Right kidney (tissue), 1 donor: ENCODE results near the gene EVI5.
"Not testable (repeated sequence)": the region's sequence is repeated elsewhere in the genome, so short reads cannot be mapped to it uniquely, and the experiment has no call there.

Experiments
- DNase-seq: peaks from one replicate; pipeline ENCODE4 v3.0.0-alpha.2; 2016

EVI5 gene

GRCh38 chr1:92690212-92690906 is 94.5 kb downstream of the EVI5 start:
- no peak for DNase-seq

DNA sequence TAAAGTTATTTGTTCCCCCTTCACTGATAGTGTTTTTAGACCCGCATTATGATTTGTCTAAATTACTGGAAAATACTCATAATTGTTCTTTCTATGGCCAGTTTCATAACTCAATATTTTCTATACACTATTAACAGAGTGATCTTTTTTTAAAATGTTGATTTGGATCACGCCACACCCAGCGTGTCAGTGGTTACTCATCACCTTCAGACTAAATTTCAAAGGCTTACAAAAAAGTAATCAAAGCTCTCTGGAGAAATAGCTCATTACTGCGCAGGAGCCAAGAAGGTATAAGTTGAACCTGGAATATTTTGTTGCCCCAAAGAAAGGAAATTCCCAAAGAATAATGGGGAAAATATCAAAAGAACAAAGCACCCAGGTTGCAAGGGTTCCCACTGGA is 104.9 kb downstream of the EVI5 start:
- DNase-seq = no peak

GRCh38 chr1:92663775-92664174 is 121.1 kb downstream of the EVI5 start:
- no peak for DNase-seq

DNA sequence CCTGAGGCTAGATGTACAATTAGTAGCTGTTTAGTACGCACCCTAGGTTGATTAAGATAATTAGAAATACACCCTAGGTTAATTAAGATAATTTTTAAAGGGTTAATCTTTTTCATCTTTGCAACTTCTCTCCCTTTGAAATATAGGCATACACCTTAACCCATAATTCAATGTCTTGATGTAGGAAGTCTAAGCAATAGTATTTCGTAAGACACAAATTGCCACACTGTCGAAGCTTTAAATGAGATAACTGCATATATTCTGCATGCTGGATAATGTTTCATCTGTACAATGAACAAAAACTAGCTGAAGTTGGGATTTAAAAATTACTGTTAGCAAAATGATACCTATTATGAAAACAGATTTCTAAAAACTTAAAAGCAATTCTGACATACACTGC is 122.9 kb downstream of the EVI5 start:
- no peak for DNase-seq

DNA sequence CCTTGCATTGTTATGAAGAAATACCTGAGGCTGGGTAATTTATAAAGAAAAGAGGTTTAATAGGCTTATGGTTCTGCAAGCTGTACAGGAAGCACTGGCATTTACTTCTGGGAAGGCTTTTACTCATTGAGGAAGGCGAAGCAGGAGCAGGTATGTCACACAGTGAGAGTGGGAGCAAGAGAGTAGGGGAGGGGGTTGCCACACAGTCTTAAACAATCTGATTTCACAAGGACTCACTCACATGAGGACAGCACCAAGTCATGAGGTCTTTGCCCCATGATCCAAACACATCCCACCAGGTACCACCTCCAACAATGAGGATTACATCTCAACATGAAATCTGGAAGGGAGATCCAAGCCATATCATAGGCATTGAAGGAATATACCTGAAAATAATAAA is 127.2 kb downstream of the EVI5 start:
- no peak for DNase-seq

DNA sequence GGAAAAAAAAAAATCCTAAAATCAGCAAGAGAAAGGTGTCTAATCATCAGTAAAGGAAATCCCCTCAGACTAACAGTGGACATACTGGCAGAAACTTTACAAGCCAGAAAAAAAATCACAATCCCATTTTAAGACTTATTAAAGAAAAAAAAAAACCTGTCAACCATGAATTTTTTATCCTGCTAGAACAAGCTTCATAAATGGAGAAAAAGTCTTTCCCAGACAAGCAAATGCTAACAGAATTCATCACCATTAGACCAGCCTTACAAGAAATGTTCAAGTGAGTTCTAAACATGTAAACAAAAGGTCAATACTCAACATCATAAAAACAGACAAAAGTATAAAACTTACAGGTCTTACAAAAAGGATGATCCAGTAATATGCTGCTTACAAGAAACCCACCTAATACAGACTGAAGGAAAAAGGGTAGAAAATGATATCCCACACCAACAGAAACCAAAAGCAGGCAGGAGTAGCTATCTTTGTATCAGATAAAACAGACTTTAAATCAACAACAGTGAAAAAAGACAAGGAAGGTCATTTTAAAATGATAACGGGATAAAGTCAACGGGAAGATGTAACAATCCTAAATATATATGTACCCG is 129.6 kb downstream of the EVI5 start:
- no peak for DNase-seq

DNA sequence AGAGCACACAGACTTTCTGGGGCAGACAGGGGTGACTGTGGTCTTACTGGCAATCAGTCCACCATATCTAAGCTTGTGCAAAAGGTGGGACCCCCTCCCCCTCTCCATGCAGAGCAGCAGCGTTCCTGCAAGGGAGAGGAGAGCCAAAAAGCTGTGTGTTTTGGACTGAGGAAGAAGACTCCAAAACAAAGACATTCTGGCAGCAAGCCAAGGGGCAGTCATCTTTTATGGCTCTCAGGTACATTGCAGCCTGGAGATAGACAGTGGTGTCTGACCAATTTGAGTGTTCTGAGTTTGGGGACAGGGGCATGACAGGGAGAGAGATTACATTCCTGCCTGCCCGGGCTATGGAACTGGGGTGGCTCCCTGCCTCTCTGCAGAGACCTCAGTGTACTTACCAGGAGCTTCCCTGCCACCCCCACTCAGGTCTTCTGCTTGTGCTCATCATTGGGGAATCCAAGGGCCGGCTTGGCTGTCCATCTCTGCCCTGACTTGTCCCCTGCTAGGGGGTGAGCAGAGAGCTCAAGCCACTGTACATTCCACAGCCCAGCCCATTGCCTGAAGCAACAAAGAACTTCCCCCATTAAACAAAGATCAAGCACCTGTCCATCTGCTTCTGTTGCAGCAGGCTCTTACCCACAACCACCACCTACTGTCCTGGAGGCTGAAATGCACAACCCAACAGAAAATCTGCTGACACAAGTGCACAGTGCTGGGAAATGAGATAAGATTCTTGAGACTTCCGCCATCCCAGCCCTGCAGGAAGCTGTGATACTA is 131.1 kb downstream of the EVI5 start:
- DNase-seq = no peak

- not testable (repeated sequence) for DNase-seq
These were observed 144.2 kb downstream of the EVI5 start for GRCh38 chr1:92640686-92641085.

DNA sequence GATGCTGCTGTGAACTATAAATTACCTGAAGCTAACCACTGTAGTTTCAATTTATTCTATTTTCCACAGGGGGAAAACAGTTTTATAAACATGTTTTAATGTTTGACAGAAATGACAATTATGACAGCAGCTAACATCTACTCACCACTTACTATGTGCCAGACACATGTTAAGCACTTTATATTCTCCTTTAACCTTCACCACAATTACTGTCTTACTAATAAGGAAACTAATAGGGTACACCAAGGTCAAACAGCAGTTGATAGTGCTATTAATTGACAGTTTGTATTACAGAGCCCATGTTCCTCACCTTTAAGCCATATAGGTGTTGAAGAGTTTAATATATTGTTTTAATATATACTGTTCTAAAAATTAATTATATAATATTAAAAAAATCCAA is 146.4 kb downstream of the EVI5 start:
- DNase-seq = no peak

- DNase-seq = not testable (repeated sequence)
These were observed 149.7 kb downstream of the EVI5 start for GRCh38 chr1:92635203-92635602.

DNA sequence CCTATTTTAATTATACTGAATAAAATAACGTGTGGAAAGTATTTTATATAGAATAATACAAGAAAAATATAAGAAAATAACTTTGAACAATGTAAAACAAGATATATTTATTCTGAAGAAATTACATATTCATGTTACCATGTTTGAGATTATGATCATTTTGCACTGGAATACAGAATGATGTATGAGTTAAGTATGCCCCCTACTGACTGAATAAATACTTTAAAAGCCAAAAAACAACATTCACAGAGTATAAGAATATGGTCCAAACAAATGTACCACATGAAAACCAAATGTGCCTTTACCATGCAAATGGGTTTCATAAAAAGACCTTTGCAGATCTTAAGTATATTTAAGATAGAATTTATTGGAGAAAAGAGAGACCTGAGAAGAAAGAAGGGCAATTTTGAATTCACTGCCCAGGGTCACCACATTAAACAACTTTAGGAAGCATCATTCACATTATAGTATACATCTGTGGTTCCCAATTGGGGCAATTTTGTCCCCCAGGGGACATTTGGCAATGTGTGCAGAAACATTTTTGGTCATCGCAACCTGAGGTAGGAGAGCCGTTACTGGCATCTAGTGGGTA is 161.6 kb downstream of the EVI5 start:
- no peak for DNase-seq

- DNase-seq = no peak
These were observed 165.3 kb downstream of the EVI5 start for GRCh38 chr1:92619466-92620189.

DNA sequence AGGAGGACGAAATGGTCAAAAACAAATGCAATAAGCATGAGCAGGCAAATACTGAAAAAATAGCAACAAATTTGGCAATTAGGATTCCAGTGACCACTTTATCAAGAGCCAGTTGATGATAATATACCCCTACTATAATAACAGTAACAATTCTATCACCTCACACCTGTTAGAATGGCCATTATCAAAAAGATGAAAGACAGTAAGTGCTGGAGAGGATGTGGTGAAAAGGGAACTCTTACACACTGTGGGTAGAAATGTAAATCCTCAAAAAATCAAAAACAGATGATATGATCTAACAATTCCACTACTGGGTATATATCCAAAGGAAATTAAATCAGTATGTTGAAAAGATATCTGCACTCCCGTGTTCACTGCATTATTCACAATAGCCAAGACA is 183.9 kb downstream of the EVI5 start:
- DNase-seq = no peak

DNA sequence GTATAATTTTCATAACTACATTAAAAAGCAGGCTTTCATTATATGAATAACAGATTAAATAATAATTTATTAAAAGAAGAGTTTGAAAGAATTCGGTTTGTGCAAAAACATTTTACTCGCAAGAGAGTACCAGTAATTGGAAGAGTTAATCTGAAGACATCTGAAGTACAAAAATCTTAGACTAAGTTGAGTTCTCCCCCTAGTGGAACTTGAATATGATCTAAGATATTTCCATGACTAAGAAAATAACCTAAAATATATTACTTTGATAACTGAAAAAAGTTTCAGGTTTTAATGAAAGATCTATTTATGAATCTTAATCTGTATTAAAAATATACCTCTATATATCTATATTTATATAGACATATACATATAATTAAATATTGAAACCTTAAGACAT is 185.7 kb downstream of the EVI5 start:
- no peak for DNase-seq

- DNase-seq = not testable (repeated sequence)
These were observed 195.5 kb downstream of the EVI5 start for GRCh38 chr1:92589361-92589760.

DNA sequence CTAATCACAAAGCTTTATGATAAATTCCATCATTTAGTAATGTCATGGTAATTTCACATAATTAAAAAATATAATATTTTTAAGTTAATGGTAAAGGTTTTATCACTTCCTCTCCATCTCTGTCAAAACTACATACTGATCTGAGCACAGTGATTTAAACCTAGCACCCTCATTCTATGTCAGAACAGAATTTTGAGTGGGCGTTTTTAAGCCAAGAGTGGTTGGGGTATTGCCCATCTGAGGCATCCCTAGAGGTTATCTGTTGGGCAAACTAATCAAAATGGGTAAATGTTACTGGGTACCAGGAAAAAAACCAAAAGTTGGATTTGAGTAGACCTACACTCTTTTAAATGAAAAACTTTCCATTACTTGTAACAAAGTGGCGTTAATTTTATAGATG is 197.5 kb downstream of the EVI5 start:
- no peak for DNase-seq

DNA sequence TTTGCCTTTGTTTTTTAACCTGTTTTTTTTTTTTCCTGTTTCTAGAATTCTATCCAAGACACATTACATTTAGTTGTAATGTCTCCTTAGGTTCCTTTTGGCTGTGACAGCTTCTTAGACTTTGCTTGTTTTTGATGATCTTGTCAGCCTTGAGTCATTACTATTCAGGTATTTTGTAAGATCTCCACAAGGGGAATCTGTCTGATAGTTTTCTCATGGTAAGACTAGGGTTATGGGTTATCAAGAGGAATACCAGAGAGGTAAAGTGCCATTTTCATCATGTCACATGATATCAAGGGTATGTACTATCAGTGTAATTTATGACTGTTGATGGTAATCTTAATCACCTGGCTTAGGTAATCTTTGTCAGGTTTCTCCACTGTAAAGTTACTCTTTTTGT is 199.1 kb downstream of the EVI5 start:
- DNase-seq = no peak

- not testable (repeated sequence) for DNase-seq
These were observed 200.1 kb downstream of the EVI5 start for GRCh38 chr1:92584810-92585209.

DNA sequence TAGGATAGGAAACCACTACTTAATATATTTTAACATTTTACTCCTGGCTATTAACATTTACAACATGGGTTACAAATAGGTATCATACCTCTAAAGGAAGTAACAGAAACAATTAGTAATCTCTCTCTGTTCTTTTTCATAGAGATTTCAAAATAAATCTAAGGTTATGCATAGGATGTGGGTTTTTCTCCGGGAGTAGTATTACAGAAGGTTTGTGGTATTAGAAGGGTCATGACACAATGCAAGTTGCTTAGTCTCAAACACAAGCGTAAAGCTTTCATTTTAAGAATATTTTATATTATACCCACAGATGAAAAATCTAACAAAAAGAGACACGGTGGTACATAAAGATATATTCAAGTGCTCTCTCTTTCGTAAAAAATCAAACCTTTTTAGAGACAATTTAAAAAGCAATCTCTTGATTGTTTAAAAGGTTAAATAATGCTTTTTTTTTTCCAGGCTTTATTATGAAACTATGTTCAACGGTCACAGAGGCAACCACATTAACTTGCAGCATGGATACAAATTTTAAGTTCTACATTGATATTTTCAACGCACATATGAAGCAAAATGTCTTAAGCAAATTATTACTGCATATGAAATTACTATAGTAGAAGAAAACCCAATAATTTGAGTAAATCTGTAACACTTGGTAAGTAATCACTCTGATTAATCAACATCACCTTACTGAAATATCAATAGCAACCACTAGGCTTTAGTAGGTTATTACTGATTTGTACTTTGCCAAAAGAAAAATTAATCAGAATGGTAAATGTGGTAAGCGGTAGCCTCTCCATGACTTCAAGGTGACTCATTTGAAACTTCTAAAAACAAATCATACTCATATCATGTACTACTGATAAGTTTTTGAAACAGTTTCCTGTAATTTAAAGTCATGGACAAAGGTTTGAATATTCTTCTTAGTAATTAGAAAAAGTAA is 200.8 kb downstream of the EVI5 start:
- DNase-seq = no peak

DNA sequence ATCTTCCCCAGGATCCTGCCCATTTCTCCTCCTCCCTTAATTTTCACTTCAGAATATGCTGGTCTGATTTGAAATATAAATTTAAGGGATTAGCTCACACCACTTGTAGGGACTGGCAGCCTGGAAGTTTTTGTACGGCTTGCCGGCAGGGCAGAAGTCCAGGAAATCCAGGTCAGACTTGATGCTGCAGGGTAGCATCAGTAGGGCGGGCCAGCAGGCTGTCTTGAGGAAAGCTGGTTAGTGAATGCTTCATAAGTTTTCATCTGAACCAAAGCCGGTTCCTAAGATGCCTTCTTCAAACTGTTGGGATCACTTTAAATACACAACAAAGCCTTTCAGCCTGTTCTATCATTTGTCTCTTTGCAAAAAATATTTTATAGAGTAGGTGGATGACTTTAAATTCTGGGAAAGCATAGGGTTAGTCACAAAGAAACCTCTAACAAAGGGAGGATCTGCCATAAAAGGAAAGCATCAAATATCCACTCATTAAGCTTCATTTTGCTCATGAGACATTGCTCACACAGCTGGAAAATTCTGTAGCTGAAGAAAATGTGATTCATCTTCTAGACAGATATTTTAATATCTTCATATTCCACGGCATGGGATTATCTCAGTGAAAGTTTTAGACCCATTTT is 207.5 kb downstream of the EVI5 start:
- no peak for DNase-seq

- DNase-seq = no peak
These were observed 209.8 kb downstream of the EVI5 start for GRCh38 chr1:92575123-92575522.
